Fibroblast of lung (primary cell): ENCODE results near the gene HSPA4. TPM values are rescaled to one million over a fixed set of nuclear protein-coding genes. Genes with fewer than 3 reads are reported as not detected.

Source experiments
- DNase-seq, 2 donors: peaks; one replicate each; pipeline versions ENCODE4 v3.0.0 to v3.0.0-alpha.2; 2010; ENCODE audit warnings: low read depth in 2 of 2
- H2AFZ ChIP-seq: 2 replicates; pipeline ENCODE4 v1.5.1; 2012; ENCODE audit warnings: low read length, control low read depth, inconsistent platforms
- H3K27ac ChIP-seq: 2 replicates; pipeline ENCODE4 v1.5.1; 2011; ENCODE audit warnings: low read length, control low read depth; ENCODE audit not compliant: insufficient read depth
- H3K27me3 ChIP-seq: 2 replicates; pipeline ENCODE4 v1.5.1; 2011; ENCODE audit warnings: mild to moderate bottlenecking, low read length; ENCODE audit not compliant: control insufficient read depth, insufficient read depth
- H3K36me3 ChIP-seq: 2 replicates; pipeline ENCODE4 v1.5.1; 2011; ENCODE audit warnings: low read length; ENCODE audit not compliant: control insufficient read depth, insufficient read depth
- H3K4me1 ChIP-seq: 2 replicates; pipeline ENCODE4 v1.5.1; 2011; ENCODE audit warnings: low read length; ENCODE audit not compliant: control insufficient read depth, insufficient read depth; ENCODE audit errors: extremely low read depth
- H3K4me2 ChIP-seq: 2 replicates; pipeline ENCODE4 v1.5.1; 2011; ENCODE audit warnings: low read length, control low read depth; ENCODE audit not compliant: insufficient read depth; ENCODE audit errors: extremely low read depth
- H3K4me3 ChIP-seq, 4 experiments: fragments of 200-600 bp in 1 of 4; sonication (generic) in 1 of 4; replicated peaks in 1 of 4; 2 replicates each; pipeline ENCODE4 v1.5.1; 2011 to 2016; ENCODE audit warnings: low read length in 4 of 4, low read depth in 3 of 4, mild to moderate bottlenecking in 3 of 4, control low read depth in 2 of 4, inconsistent platforms in 1 of 4, mixed read lengths in 1 of 4; ENCODE audit not compliant: insufficient read depth in 1 of 4; ENCODE audit errors: control extremely low read depth in 1 of 4
- H3K79me2 ChIP-seq: 2 replicates; pipeline ENCODE4 v1.5.1; 2012; ENCODE audit warnings: mild to moderate bottlenecking, low read length, inconsistent platforms; ENCODE audit not compliant: control insufficient read depth, insufficient read depth
- H3K9ac ChIP-seq: 2 replicates; pipeline ENCODE4 v1.5.1; 2011; ENCODE audit warnings: mild to moderate bottlenecking, low read length, control low read depth; ENCODE audit not compliant: insufficient read depth
- H3K9me3 ChIP-seq: 2 replicates; pipeline ENCODE4 v1.5.1; 2012; ENCODE audit warnings: low read depth, low read length; ENCODE audit not compliant: control insufficient read depth, insufficient read depth
- H4K20me1 ChIP-seq: 2 replicates; pipeline ENCODE4 v1.5.1; 2011; ENCODE audit warnings: low read length; ENCODE audit not compliant: control insufficient read depth, insufficient read depth; ENCODE audit errors: extremely low read depth
- EZH2 ChIP-seq: IDR thresholded peaks from 2 replicates; pipeline ENCODE4 v1.5.1; 2012; ENCODE audit warnings: low read length, control low read depth, mild to moderate bottlenecking; ENCODE audit errors: missing control alignments
- polyA plus RNA-seq, 2 donors: library from polyadenylated mRNA; depleted of rRNA in 1 of 2; stranded (reverse) in 1 of 2; unstranded in 1 of 2; fragments of >200 nt; gene quantifications; 2 replicates each; pipeline ENCODE4 v1.2.1, GENCODE V29; 2011 to 2012; ENCODE audit warnings: missing spikeins in 1 of 2
- total RNA-seq: library from RNA; depleted of rRNA; stranded (reverse); fragments of >200 nt; gene quantifications from 2 replicates; pipeline ENCODE4 v1.2.1, GENCODE V29; 2014
- TF ChIP-seq, protein P1 (sequence below), 2 donors: IDR thresholded peaks in 1 of 2; conservative IDR thresholded peaks in 1 of 2; 1 replicate in 1 of 2; 2 replicates in 1 of 2; pipeline ENCODE4 v1.5.1; 2011 to 2012; ENCODE audit warnings: low read length in 2 of 2, control low read depth in 1 of 2, inconsistent platforms in 1 of 2, low read depth in 1 of 2, mild to moderate bottlenecking in 1 of 2

The HSPA4 gene
- total and polyA plus RNA-seq, 2 donors (not counting 1 experiment from before 2014, with no cell fraction given), result 89.1 to 108 TPM

DNA sequence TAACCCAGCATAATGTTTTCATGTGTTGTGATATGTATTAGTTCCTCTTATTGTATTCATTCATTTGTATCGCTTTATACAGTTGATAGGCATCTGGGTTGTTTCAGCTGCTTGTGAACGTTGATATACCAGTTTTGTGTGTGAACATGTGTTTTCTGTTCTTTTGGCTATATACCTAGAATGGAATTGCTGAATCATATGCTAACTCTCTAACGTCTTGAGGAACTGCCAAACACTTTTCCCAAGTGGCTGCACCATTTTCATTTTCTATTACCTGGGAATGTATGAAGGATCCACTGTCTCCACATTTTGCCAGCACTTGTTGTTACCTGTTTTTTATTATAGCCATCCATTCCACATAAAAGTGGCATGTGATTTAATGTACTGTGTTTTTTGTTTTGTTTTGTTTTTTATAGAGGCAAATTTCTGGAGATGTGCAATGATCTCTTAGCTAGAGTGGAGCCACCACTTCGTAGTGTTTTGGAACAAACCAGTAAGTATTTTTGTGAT is 34.6 kb downstream of the HSPA4 start:
- Histone ChIP-seq H3K4me3 (no peak overlapping the region), H4K20me1 (no peaks in the 10 kb centered on the region), H3K79me2 (peaks cover 9% of the 10 kb centered on the region), H3K9ac (no peak overlapping the region), H3K27me3 (no peaks in the 10 kb centered on the region), H3K4me1 (no peaks in the 10 kb centered on the region), H3K9me3 (no peaks in the 10 kb centered on the region), H2AFZ (no peak overlapping the region), H3K27ac (no peak overlapping the region), H3K36me3 (peaks cover 6% of the 10 kb centered on the region), H3K4me2 (no peak overlapping the region)
- DNase-seq, result peak in 1 of 2 donors; percentile 31
- TF ChIP-seq EZH2, result no peak
- TF ChIP-seq, protein P1, sequence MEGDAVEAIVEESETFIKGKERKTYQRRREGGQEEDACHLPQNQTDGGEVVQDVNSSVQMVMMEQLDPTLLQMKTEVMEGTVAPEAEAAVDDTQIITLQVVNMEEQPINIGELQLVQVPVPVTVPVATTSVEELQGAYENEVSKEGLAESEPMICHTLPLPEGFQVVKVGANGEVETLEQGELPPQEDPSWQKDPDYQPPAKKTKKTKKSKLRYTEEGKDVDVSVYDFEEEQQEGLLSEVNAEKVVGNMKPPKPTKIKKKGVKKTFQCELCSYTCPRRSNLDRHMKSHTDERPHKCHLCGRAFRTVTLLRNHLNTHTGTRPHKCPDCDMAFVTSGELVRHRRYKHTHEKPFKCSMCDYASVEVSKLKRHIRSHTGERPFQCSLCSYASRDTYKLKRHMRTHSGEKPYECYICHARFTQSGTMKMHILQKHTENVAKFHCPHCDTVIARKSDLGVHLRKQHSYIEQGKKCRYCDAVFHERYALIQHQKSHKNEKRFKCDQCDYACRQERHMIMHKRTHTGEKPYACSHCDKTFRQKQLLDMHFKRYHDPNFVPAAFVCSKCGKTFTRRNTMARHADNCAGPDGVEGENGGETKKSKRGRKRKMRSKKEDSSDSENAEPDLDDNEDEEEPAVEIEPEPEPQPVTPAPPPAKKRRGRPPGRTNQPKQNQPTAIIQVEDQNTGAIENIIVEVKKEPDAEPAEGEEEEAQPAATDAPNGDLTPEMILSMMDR (conservative IDR thresholded peaks at IDR 0.05 in 1 of 2, IDR thresholded peaks at IDR 0.05 in 1 of 2; ENCODE audit: low read depth in 1 of 2, low read length in 2 of 2), result no peak

DNA sequence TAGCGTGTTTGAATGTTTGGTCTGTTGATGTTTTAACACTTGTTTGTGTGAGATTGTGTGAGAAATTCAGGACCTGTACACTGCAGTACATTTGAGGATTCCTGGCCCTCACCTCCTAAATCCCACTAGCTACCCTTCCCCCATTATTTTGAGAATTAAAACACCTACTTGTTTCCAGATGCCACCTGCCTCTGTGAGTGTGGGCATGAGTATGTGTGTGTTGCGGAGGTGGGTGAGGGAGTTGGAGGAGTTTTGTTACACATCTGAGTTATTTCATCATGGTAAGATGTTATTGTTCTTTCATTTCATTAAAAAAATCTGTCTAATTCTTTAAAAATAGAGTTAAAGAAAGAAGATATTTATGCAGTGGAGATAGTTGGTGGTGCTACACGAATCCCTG is 36.3 kb downstream of the HSPA4 start:
- Histone ChIP-seq H3K27me3 (no peaks in the 10 kb centered on the region), H3K27ac (no peak overlapping the region), H3K4me3 (no peak overlapping the region), H3K79me2 (peaks cover 9% of the 10 kb centered on the region), H3K36me3 (peaks cover 10% of the 10 kb centered on the region), H3K9me3 (no peaks in the 10 kb centered on the region), H3K4me2 (no peak overlapping the region), H3K4me1 (no peaks in the 10 kb centered on the region), H3K9ac (no peak overlapping the region), H2AFZ (no peak overlapping the region), H4K20me1 (no peaks in the 10 kb centered on the region)
- DNase-seq, result no peak
- TF ChIP-seq, protein P1 (conservative IDR thresholded peaks at IDR 0.05 in 1 of 2, IDR thresholded peaks at IDR 0.05 in 1 of 2; ENCODE audit: low read depth in 1 of 2, low read length in 2 of 2), result no peak
- TF ChIP-seq EZH2, result no peak

DNA sequence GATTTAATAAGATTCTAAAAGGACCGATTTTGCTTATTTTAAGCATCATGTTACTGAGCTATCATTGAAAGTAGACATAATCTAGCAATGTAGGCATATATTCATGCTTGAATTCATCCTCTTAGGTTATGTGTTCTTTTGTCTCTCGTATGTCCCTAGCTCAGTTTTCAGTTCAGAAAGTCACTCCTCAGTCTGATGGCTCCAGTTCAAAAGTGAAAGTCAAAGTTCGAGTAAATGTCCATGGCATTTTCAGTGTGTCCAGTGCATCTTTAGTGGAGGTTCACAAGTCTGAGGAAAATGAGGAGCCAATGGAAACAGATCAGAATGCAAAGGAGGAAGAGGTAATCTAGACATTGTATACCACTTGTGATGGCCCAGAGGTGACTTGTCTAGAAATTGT is 39.2 kb downstream of the HSPA4 start:
- no peak overlapping the region for H2AFZ ChIP-seq
- H3K36me3 ChIP-seq, result peaks cover 8% of the 10 kb centered on the region
- no peak for DNase-seq
- no peaks in the 10 kb centered on the region for H3K4me1 ChIP-seq
- no peak overlapping the region for H3K27ac ChIP-seq
- peaks cover under 1% of the 10 kb centered on the region for H3K79me2 ChIP-seq
- H3K9ac ChIP-seq, result no peak overlapping the region
- TF ChIP-seq, protein P1 (conservative IDR thresholded peaks at IDR 0.05 in 1 of 2, IDR thresholded peaks at IDR 0.05 in 1 of 2; ENCODE audit: low read depth in 1 of 2, low read length in 2 of 2), result no peak
- TF ChIP-seq EZH2, result no peak
- H4K20me1 ChIP-seq, result no peaks in the 10 kb centered on the region
- H3K27me3 ChIP-seq, result no peaks in the 10 kb centered on the region
- no peak overlapping the region for H3K4me3 ChIP-seq
- no peak overlapping the region for H3K4me2 ChIP-seq
- no peaks in the 10 kb centered on the region for H3K9me3 ChIP-seq
